Measurements from ENCODE around the gene COL28A1.

The COL28A1 gene

GRCh38 chr7:7375538-7375937 lies 160.1 kb downstream of the COL28A1 start:
- H3K4me3 ChIP-seq (ENCODE audit: low read depth, low read length) = no peak overlapping the region
- no peak for TF ChIP-seq MAX (IDR thresholded peaks at IDR 0.05; ENCODE audit: low read depth, low read length)
- no peak for TF ChIP-seq POLR2A (IDR thresholded peaks at IDR 0.05; ENCODE audit: extremely low read depth, insufficient read length)
- no peak for TF ChIP-seq MYC (IDR thresholded peaks at IDR 0.05; ENCODE audit: low read depth, low read length)
- no peak for TF ChIP-seq CTCF (IDR thresholded peaks at IDR 0.05; ENCODE audit: low read depth, low read length)
- DNase-seq (ENCODE audit: low read depth) = no peak

- H3K4me3 ChIP-seq (ENCODE audit: low read depth, low read length) = no peak overlapping the region
- TF ChIP-seq CTCF (IDR thresholded peaks at IDR 0.05; ENCODE audit: low read depth, low read length) (no peak), MAX (IDR thresholded peaks at IDR 0.05; ENCODE audit: low read depth, low read length) (no peak), POLR2A (IDR thresholded peaks at IDR 0.05; ENCODE audit: extremely low read depth, insufficient read length) (no peak), MYC (IDR thresholded peaks at IDR 0.05; ENCODE audit: low read depth, low read length) (no peak)
- DNase-seq (ENCODE audit: low read depth) = no peak
Measured at GRCh38 chr7:7370076-7370475, 165.6 kb downstream of the COL28A1 start.

GRCh38 chr7:7369134-7369533 lies 166.5 kb downstream of the COL28A1 start:
- DNase-seq (ENCODE audit: low read depth) = no peak
- no peak overlapping the region for H3K4me3 ChIP-seq (ENCODE audit: low read depth, low read length)
- TF ChIP-seq POLR2A (IDR thresholded peaks at IDR 0.05; ENCODE audit: extremely low read depth, insufficient read length) (no peak), CTCF (IDR thresholded peaks at IDR 0.05; ENCODE audit: low read depth, low read length) (no peak), MAX (IDR thresholded peaks at IDR 0.05; ENCODE audit: low read depth, low read length) (no peak), MYC (IDR thresholded peaks at IDR 0.05; ENCODE audit: low read depth, low read length) (no peak)

- TF ChIP-seq MYC (IDR thresholded peaks at IDR 0.05; ENCODE audit: low read depth, low read length) = no peak
- no peak for TF ChIP-seq MAX (IDR thresholded peaks at IDR 0.05; ENCODE audit: low read depth, low read length)
- TF ChIP-seq CTCF (IDR thresholded peaks at IDR 0.05; ENCODE audit: low read depth, low read length) = no peak
- no peak for TF ChIP-seq POLR2A (IDR thresholded peaks at IDR 0.05; ENCODE audit: extremely low read depth, insufficient read length)
- DNase-seq (ENCODE audit: low read depth) = no peak
- no peak overlapping the region for H3K4me3 ChIP-seq (ENCODE audit: low read depth, low read length)
Measured at GRCh38 chr7:7354674-7355073, 181.0 kb downstream of the COL28A1 start.

- no peak overlapping the region for H3K4me3 ChIP-seq (ENCODE audit: low read depth, low read length)
- no peak for DNase-seq (ENCODE audit: low read depth)
- TF ChIP-seq MYC (IDR thresholded peaks at IDR 0.05; ENCODE audit: low read depth, low read length) (no peak), MAX (IDR thresholded peaks at IDR 0.05; ENCODE audit: low read depth, low read length) (no peak), POLR2A (IDR thresholded peaks at IDR 0.05; ENCODE audit: extremely low read depth, insufficient read length) (no peak), CTCF (IDR thresholded peaks at IDR 0.05; ENCODE audit: low read depth, low read length) (no peak)
Measured at GRCh38 chr7:7352845-7353244, 182.8 kb downstream of the COL28A1 start.

GRCh38 chr7:7351832-7352231 lies 183.8 kb downstream of the COL28A1 start:
- no peak for DNase-seq (ENCODE audit: low read depth)
- TF ChIP-seq MYC (IDR thresholded peaks at IDR 0.05; ENCODE audit: low read depth, low read length) (no peak), POLR2A (IDR thresholded peaks at IDR 0.05; ENCODE audit: extremely low read depth, insufficient read length) (no peak), CTCF (IDR thresholded peaks at IDR 0.05; ENCODE audit: low read depth, low read length) (no peak), MAX (IDR thresholded peaks at IDR 0.05; ENCODE audit: low read depth, low read length) (no peak)
- no peak overlapping the region for H3K4me3 ChIP-seq (ENCODE audit: low read depth, low read length)
